NCI-H1694 (cell line): ENCODE measurements around the gene IMMT.

Experiments
- DNase-seq: peaks from one replicate; lab custom pipeline; 2025; lab: John Stamatoyannopoulos, UW

The IMMT gene

GRCh38 chr2:86142436-86143257 lies 52.6 kb downstream of the IMMT start:
- no peak for DNase-seq

GRCh38 chr2:86140969-86141392 lies 54.3 kb downstream of the IMMT start:
- DNase-seq: no peak

GRCh38 chr2:86139981-86140380 lies 55.3 kb downstream of the IMMT start:
- no peak for DNase-seq

GRCh38 chr2:86138736-86139625 lies 56.3 kb downstream of the IMMT start:
- no peak for DNase-seq

- no peak for DNase-seq
Measured at GRCh38 chr2:86136141-86136540, 59.1 kb downstream of the IMMT start.

GRCh38 chr2:86135653-86136052 lies 59.6 kb downstream of the IMMT start:
- no peak for DNase-seq

DNA sequence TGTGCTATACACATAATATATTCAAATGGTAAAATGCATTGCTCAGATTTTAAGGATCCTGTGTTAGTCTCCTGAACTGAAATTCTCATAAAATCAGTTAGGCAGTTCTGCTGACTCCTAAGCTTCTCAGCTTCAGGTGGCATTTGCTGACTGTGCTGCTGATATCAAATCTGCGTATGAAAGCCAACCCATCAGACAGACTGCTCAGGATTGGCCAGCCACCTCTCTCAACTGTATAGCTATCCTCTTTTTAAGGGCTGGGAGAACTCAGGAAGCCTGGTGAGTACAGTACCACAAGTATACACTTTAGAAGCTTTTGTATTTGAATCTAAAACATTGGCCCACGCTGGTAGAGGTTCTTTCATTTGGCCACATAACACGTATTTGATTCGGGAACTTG lies 60.6 kb downstream of the IMMT start:
- no peak for DNase-seq

- DNase-seq: no peak
Measured at GRCh38 chr2:86124683-86125082, 70.6 kb downstream of the IMMT start.

DNA sequence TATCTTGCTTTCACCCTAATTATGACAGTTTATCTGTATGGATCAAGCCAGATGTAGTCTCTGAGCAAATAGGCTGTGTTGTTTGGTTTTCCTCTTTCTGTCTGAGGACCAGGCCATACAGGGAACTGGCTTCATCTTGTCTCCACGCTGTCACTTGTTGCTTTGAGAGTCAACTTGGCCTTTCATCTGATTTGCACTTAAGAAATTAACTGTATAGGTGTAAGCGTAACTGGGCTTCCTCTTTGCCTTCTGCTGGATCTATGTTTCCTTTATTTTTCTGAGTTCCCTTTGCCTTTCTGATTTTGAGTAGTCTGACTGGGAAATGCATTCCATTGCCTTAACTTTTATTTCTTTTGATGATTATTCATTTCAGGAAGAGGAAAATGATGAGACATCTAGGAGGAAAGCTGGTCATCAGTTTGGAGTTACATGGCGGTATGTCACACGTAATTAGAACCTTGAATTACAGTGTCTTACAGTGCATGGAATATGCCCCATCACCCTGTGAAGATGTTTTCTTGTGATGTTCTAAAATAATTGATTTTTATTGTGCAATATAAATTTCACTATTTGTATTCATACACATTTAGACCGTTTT lies 71.8 kb downstream of the IMMT start:
- DNase-seq: no peak

- DNase-seq: no peak
Measured at GRCh38 chr2:86118130-86118529, 77.1 kb downstream of the IMMT start.

GRCh38 chr2:86107031-86107430 lies 88.2 kb downstream of the IMMT start:
- DNase-seq: no peak

- DNase-seq: peak; percentile 95
Measured at GRCh38 chr2:86105969-86106945, 89.0 kb downstream of the IMMT start, which contains the start of gene PTCD3. PTCD3 (plus strand) TSS chr2:86106235; CDS start chr2:86106248, 13 bp downstream.

DNA sequence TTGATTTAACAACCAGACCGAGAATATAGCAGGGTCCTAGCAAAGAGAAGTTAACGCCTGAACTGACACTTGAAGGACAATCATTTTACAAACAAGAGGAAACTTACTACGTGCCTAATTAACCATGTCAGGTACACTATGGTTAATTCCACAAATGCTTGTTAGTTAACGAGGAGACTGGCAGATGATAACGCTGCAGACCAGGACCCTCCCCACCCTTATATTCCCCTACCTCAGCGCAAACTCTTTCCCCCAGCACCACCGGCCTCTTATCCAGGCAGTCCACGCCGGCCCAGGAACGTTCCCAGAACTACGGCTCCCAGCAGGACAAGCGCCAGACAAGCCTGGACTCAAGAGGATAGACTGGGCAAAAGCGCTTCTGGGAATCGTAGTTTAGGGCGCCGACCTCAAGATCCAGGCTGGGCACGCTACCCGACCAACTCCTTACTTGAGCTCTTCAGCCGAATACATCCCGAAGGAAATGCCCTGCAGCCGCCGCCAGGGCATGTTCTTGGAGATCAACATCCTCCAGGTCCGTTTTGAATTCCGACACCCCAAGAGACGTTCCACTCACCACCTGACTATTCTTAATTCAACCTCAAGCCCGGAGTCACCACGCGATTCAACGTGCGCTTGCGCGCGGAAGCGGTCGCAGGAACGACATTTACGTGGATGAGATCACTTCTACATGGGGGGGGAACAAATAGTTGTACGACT lies 89.9 kb downstream of the IMMT start, which contains the start of gene POLR1A:
TSS of gene POLR1A (minus strand) at position 635 of the 717 bp plus-strand sequence. CDS start at position 525, 110 bp downstream.
- DNase-seq: peak; percentile 87

- no peak for DNase-seq
Measured at GRCh38 chr2:86102157-86102556, 93.1 kb downstream of the IMMT start.

DNA sequence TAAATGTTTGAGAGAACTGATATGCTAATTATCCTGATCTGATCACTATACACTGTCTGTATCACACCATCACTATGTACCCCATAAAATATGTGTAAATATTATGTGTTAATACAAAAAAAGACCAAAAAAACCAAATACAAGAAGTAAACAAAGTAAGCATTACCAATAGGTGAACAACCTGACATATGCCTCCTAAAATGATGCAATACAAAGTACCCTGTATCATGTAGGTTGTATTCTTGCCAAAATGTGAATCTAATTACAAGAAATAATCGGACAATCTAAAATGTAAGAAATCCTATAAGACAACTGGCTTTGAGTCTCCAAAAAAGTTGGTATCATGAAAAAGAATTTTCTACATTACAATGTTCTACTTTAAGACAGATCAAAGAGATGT lies 97.3 kb downstream of the IMMT start:
- DNase-seq: no peak

DNA sequence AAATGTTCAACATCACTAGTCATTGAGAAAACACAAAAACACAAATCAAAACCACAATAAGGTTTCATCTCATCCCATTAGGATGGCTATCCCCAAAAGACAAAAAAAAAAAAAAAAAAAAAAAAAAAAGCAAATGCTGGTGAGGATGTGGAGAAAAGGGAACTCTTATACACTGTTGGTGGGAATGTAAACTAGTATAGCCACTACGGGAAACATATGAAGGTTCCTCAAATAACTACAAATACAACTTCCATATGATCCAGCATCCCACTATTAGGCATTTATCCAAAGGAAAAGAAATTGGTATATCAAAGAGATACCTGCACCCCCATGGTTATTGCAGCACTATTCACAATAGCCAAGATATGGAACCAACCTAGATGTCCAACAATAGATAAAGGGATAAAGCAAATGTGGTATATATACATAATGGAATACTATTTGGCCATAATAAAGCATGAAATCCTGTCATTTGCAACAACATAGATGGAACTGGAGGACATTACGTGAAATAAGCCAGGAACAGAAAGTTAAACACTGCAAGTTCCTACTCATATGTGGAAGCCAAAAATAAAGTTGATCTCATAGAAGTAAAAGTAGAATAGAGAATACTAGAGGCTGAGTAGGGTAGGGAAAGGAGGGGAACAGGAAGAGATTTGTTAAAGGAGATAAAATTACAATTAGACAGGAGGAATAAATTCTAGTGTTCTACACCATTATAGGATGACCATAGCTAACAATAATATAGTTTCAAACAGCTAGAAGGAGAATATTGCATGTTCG lies 98.0 kb downstream of the IMMT start:
- no peak for DNase-seq

DNA sequence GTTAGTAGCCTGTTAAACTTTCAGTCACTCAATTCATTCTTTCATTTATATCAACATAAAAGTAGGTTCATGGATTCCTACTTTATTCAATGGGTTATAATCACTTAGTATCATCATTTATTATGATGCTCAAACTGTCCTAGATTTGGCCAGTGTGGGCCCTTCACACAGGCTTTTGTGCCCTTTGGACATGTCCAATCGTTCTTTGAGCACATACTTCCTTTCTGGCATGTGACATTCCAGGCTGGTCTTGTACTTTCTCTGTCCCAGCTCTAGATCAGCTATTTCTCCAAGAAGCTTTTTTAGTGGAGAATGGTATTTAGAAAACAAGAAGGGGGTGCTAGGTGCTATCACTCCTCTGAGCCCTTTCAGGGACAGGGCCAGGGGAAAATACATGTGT lies 101.0 kb downstream of the IMMT start:
- DNase-seq: no peak
